Uterus (tissue), 4 donors: Measurements from ENCODE around the gene OST4. TPM values are rescaled to one million over a fixed set of nuclear protein-coding genes. Genes with fewer than 3 reads are reported as not detected.

Experiments
- DNase-seq, 2 donors: peaks; one replicate each; pipeline ENCODE4 v3.0.0-alpha.2; 2019 to 2020
- H3K27ac ChIP-seq, 2 donors: fragments of 200-600 bp; sonication (generic); 1 replicate in 1 of 2; 2 replicates in 1 of 2; pipeline ENCODE4 v1.5.1; 2016 to 2018
- H3K27me3 ChIP-seq, 2 donors: fragments of 200-600 bp; sonication (generic); one replicate each; pipeline ENCODE4 v1.5.1; 2018 to 2019; ENCODE audit warnings: control low read depth in 1 of 2
- H3K36me3 ChIP-seq, 2 donors: fragments of 200-600 bp; sonication (generic); one replicate each; pipeline ENCODE4 v1.5.1; 2019; ENCODE audit warnings: control low read depth in 1 of 2
- H3K4me1 ChIP-seq, 2 donors: fragments of 200-600 bp; sonication (generic); one replicate each; pipeline ENCODE4 v1.5.1; 2018 to 2019; ENCODE audit warnings: control low read depth in 1 of 2
- H3K4me3 ChIP-seq, 2 donors: fragments of 200-600 bp; sonication (generic); 1 replicate in 1 of 2; 2 replicates in 1 of 2; pipeline ENCODE4 v1.5.1; 2018 to 2019; ENCODE audit warnings: mild to moderate bottlenecking in 1 of 2
- H3K9me3 ChIP-seq, 2 donors: fragments of 200-600 bp; sonication (generic); one replicate each; pipeline ENCODE4 v1.5.1; 2019; ENCODE audit warnings: control low read depth in 1 of 2
- POLR2A ChIP-seq, 2 donors: fragments of 450-650 bp; IDR thresholded peaks; one replicate each; pipeline ENCODE4 v1.6.1; 2016; ENCODE audit warnings: antibody characterized with exemption in 2 of 2, mild to moderate bottlenecking in 1 of 2, moderate library complexity in 1 of 2
- intact Hi-C: fragments of 100-400 bp; cut with DNase I; formaldehyde crosslinking; loops from one replicate; pipeline ENCODE4 v1.15.1; 2023; ENCODE audit warnings: low total_unique reads
- total RNA-seq, 4 donors: library from RNA; depleted of rRNA in 3 of 4; stranded (reverse); fragments of >200 nt in 3 of 4; gene quantifications; one replicate each; pipeline versions ENCODE4 v1.1.0 to v1.2.4, GENCODE V29; 2014 to 2023
- TF ChIP-seq, protein P1 (sequence below), 4 experiments: fragments of 200-600 bp in 2 of 4; fragments of 450-650 bp in 2 of 4; sonication (generic) in 2 of 4; IDR thresholded peaks; one replicate each; pipeline ENCODE4 v1.5.1; 2016 to 2019; ENCODE audit warnings: antibody characterized with exemption in 4 of 4, mild to moderate bottlenecking in 2 of 4, moderate library complexity in 1 of 4
- donor health status: DM: yes; HTN: yes; CAD: no.

OST4 gene
- total RNA-seq, 4 donors from 2014 or later: 76.3 to 387 (median 237) TPM

DNA sequence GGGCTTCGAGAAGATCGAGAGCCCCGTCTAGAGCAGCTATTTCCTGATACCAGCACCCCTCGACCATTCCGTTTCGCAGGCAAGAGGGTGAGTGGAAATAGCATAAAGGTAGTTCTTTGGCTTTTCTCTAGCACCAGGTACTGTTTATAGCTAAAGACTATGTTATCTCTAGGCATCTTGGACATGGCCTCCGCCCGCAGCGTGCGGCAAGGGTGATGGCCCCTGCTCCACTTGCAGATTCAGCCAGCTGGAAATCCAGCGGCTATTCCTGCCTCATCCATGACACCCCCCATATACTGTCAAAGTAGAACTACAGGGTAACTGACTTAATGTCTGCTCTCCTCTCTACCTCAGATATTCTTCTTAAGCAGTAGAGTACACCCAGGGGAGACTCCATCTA lies 16.7 kb downstream of the OST4 start:
- TF ChIP-seq, protein P1, sequence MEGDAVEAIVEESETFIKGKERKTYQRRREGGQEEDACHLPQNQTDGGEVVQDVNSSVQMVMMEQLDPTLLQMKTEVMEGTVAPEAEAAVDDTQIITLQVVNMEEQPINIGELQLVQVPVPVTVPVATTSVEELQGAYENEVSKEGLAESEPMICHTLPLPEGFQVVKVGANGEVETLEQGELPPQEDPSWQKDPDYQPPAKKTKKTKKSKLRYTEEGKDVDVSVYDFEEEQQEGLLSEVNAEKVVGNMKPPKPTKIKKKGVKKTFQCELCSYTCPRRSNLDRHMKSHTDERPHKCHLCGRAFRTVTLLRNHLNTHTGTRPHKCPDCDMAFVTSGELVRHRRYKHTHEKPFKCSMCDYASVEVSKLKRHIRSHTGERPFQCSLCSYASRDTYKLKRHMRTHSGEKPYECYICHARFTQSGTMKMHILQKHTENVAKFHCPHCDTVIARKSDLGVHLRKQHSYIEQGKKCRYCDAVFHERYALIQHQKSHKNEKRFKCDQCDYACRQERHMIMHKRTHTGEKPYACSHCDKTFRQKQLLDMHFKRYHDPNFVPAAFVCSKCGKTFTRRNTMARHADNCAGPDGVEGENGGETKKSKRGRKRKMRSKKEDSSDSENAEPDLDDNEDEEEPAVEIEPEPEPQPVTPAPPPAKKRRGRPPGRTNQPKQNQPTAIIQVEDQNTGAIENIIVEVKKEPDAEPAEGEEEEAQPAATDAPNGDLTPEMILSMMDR (IDR thresholded peaks at IDR 0.05): no peak
- no peak for TF ChIP-seq POLR2A (IDR thresholded peaks at IDR 0.05)
- Histone ChIP-seq H3K27me3 (no peaks in the 10 kb centered on the region), H3K36me3 (no peaks in the 10 kb centered on the region), H3K4me1 (peaks cover 0 to 3% of the 10 kb centered on the region in 2 donors), H3K9me3 (no peaks in the 10 kb centered on the region), H3K4me3 (no peak overlapping the region), H3K27ac (no peak overlapping the region)
- intact Hi-C loops: no loop called here
- no peak for DNase-seq

DNA sequence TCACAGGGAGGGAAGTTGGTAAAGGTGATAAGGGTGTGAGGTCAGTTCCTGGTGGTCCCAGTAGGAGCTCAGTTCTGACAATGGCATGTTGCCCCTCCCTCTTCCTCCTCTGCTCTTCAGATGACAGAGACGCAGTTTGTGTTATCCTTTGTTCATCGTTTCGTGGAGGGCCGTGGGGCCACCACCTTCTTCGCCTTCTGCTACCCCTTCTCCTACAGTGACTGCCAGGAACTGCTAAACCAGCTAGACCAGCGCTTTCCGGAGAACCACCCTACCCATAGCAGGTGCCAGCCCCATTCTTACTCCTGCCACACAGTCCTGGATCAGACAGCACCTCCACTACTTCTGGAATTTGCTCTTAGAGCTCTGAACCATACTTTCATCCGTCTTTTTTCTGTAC lies 17.7 kb downstream of the OST4 start:
- Histone ChIP-seq H3K4me3 (no peak overlapping the region), H3K36me3 (no peaks in the 10 kb centered on the region), H3K9me3 (no peaks in the 10 kb centered on the region), H3K27me3 (no peaks in the 10 kb centered on the region), H3K27ac (no peak overlapping the region), H3K4me1 (peaks cover 0 to 3% of the 10 kb centered on the region in 2 donors)
- intact Hi-C loops: no loop called here
- TF ChIP-seq, protein P1 (IDR thresholded peaks at IDR 0.05): no peak
- TF ChIP-seq POLR2A (IDR thresholded peaks at IDR 0.05): no peak
- DNase-seq: no peak

DNA sequence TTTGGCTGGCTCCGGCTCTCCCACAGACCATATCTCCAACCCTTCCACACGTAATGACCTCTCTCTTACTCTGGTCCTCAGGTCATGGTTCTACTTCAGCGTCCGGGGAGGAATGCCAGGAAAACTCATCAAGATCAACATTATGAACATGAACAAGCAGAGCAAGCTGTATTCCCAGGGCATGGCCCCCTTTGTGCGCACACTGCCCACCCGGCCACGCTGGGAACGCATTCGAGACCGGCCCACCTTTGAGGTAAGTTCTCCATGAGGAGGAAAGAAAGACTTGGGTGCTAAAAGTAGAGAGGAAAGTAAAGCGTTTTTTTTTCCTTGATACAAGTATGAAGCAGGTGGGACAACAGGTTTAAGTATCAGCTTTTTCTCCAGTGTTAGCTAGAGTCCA lies 18.1 kb downstream of the OST4 start:
- TF ChIP-seq, protein P1 (IDR thresholded peaks at IDR 0.05): no peak
- TF ChIP-seq POLR2A (IDR thresholded peaks at IDR 0.05): no peak
- Histone ChIP-seq H3K36me3 (no peaks in the 10 kb centered on the region), H3K4me1 (peaks cover 0 to 3% of the 10 kb centered on the region in 2 donors), H3K9me3 (no peaks in the 10 kb centered on the region), H3K27me3 (no peaks in the 10 kb centered on the region), H3K4me3 (no peak overlapping the region), H3K27ac (no peak overlapping the region)
- intact Hi-C loops: no loop called here
- DNase-seq: no peak

DNA sequence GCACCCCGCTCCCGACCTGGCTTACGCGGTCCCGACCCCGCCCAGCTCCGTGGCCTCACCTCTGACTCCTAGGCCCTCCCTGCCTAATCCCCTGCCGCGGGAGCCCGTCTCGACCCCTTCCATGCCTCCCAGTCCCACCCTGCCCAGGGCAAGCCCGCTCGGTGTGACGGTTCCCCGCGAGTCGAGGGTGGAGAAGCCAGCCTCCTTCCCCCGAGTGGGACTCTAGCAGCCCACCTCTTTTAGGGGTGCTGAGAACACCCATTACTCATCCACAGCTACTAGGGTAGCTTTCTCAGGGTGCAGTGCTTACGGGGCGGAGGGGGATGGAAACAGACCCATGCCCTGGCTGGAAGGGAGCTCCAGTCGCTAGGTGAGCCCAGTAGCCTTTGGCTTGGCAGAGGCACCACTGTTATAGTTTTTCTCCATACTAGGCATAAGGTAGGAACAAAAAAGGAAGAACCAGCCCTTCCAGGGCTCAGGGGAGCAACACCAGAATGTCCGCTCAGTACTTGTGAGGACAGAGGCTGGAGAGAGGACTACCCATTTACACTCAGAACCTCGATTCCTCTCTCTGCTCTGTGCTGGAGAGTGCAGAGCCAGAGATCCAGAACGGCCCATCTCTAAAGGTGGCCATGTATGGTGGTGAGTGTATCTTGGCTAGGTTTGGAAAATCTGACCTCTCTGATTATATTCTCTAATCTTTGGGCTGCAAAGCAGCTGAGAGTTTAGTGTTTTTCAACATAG lies 19.4 kb downstream of the OST4 start:
- intact Hi-C loops: loop anchor here (2.0 kb wide), 1 partner anchor 27 kb away; the partner anchor contains the start of gene EMILIN1
- Histone ChIP-seq H3K9me3 (no peaks in the 10 kb centered on the region), H3K27me3 (no peaks in the 10 kb centered on the region), H3K4me3 (peak overlapping the region; percentile 75 to 96), H3K4me1 (peaks cover 0 to 3% of the 10 kb centered on the region in 2 donors), H3K27ac (peak overlapping the region; percentile 94 to 100), H3K36me3 (no peaks in the 10 kb centered on the region)
- TF ChIP-seq POLR2A (IDR thresholded peaks at IDR 0.05): no peak
- TF ChIP-seq, protein P1 (IDR thresholded peaks at IDR 0.05): no peak
- DNase-seq: peak in 1 of 2 donors; percentile 60
